Left ventricle myocardium inferior (tissue), 1 donor: ENCODE results near the gene NACC2. TPM values are rescaled to one million over a fixed set of nuclear protein-coding genes. Genes with fewer than 3 reads are reported as not detected.
"Not testable (repeated sequence)": the region's sequence is repeated elsewhere in the genome, so short reads cannot be mapped to it uniquely, and the experiment has no call there.

ENCODE experiments used
- DNase-seq: peaks from one replicate; pipeline ENCODE4 v3.0.0-alpha.2; 2020
- H3K27ac ChIP-seq: fragments of 200-600 bp; replicated peaks from 2 replicates; pipeline ENCODE4 v1.8.0; 2021
- H3K27me3 ChIP-seq: fragments of 200-600 bp; 2 replicates; pipeline ENCODE4 v1.8.0; 2021; ENCODE audit warnings: low read depth
- H3K36me3 ChIP-seq: fragments of 200-600 bp; 2 replicates; pipeline ENCODE4 v1.8.0; 2021
- H3K4me1 ChIP-seq: fragments of 200-600 bp; 2 replicates; pipeline ENCODE4 v1.8.0; 2021
- H3K4me3 ChIP-seq: fragments of 200-600 bp; 2 replicates; pipeline ENCODE4 v1.8.0; 2021; ENCODE audit warnings: mild to moderate bottlenecking, moderate library complexity
- H3K9me3 ChIP-seq: fragments of 200-600 bp; replicated peaks from 2 replicates; pipeline ENCODE4 v1.8.0; 2021
- intact Hi-C: fragments of 100-400 bp; cut with micrococcal nuclease; formaldehyde crosslinking; loops from one replicate; pipeline ENCODE4 v1.11.0; 2022
- total RNA-seq: library from RNA; stranded (reverse); fragmentation: NEBNext Ultra II Directional; extraction: Animal tissue kit (Norgen Biotek cat#: 25700); gene quantifications from one replicate; pipeline ENCODE4 v1.2.1, GENCODE V29; 2021
- TF ChIP-seq, protein P1 (sequence below): fragments of 200-600 bp; IDR thresholded peaks from 2 replicates; pipeline ENCODE4 v1.8.0; 2021; ENCODE audit warnings: antibody characterized with exemption, mild to moderate bottlenecking, borderline replicate concordance
- donor health status: DM: no; HTN: yes; CAD: no; lungs with severe emphysema.

The NACC2 gene
- total RNA-seq, 1 donor from 2014 or later: 29.5 TPM

DNA sequence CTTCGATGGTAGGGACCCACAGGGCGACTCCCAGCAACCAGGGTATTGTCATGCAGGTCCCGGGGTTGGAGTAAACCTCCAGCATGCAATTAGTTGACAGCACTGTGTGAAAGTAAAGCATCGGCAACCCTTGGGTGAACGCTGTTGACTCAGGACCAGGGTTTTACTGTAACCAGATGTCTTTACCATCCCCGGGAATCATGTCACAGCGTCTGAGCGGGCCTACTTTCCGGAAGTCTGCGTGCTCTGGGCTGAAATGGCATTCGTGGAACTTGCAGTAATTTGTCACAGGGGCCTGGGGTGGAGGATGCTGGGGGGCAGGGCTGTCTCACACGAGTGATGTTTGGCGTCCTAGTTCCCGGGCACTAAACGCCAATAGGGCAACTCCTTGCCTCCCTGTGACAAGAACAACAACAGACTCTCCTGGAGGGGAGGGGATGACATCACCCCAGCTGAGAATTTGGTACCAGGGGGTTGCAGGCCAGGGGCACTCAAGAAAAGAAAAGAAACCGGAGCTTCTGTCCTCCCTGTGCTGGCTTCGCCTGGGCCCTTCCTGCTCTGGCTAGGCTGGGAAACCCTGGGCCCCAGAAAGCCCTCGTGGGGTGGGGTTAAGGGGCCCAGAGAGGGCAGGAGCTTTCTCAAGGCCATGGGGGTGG lies 123.8 kb downstream of the NACC2 start:
- H3K4me3 ChIP-seq: no peak overlapping the region
- H3K27me3 ChIP-seq: peaks cover 5% of the 10 kb centered on the region
- intact Hi-C loops: no loop called here
- DNase-seq: no peak
- H3K4me1 ChIP-seq: peaks cover 37% of the 10 kb centered on the region
- no peaks in the 10 kb centered on the region for H3K36me3 ChIP-seq
- no peak overlapping the region for H3K27ac ChIP-seq
- H3K9me3 ChIP-seq: no peaks in the 10 kb centered on the region
- TF ChIP-seq, protein P1, sequence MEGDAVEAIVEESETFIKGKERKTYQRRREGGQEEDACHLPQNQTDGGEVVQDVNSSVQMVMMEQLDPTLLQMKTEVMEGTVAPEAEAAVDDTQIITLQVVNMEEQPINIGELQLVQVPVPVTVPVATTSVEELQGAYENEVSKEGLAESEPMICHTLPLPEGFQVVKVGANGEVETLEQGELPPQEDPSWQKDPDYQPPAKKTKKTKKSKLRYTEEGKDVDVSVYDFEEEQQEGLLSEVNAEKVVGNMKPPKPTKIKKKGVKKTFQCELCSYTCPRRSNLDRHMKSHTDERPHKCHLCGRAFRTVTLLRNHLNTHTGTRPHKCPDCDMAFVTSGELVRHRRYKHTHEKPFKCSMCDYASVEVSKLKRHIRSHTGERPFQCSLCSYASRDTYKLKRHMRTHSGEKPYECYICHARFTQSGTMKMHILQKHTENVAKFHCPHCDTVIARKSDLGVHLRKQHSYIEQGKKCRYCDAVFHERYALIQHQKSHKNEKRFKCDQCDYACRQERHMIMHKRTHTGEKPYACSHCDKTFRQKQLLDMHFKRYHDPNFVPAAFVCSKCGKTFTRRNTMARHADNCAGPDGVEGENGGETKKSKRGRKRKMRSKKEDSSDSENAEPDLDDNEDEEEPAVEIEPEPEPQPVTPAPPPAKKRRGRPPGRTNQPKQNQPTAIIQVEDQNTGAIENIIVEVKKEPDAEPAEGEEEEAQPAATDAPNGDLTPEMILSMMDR: no peak

GRCh38 chr9:135970128-135970815 lies 124.8 kb downstream of the NACC2 start:
- Histone ChIP-seq H3K4me1 (peaks cover 37% of the 10 kb centered on the region), H3K9me3 (no peaks in the 10 kb centered on the region), H3K27me3 (peaks cover 5% of the 10 kb centered on the region), H3K27ac (no peak overlapping the region), H3K36me3 (no peaks in the 10 kb centered on the region), H3K4me3 (no peak overlapping the region)
- no peak for DNase-seq
- intact Hi-C loops: no loop called here
- TF ChIP-seq, protein P1: no peak

- intact Hi-C loops: loop anchor here (5.0 kb wide), 1 partner anchor 153 kb away; no protein-coding TSS in a partner anchor
- peaks cover 5% of the 10 kb centered on the region for H3K27me3 ChIP-seq
- H3K9me3 ChIP-seq: no peaks in the 10 kb centered on the region
- no peaks in the 10 kb centered on the region for H3K36me3 ChIP-seq
- H3K4me3 ChIP-seq: no peak overlapping the region
- peak overlapping the region; percentile 51 for H3K27ac ChIP-seq
- TF ChIP-seq, protein P1: no peak
- peaks cover 37% of the 10 kb centered on the region for H3K4me1 ChIP-seq
- DNase-seq: no peak
Measured at GRCh38 chr9:135969064-135969683, 125.9 kb downstream of the NACC2 start.

GRCh38 chr9:135968601-135969000 lies 126.5 kb downstream of the NACC2 start:
- H3K9me3 ChIP-seq: no peaks in the 10 kb centered on the region
- peaks cover 34% of the 10 kb centered on the region for H3K4me1 ChIP-seq
- DNase-seq: no peak
- intact Hi-C loops: loop anchor here (5.0 kb wide), 1 partner anchor 154 kb away; no protein-coding TSS in a partner anchor
- TF ChIP-seq, protein P1: no peak
- no peaks in the 10 kb centered on the region for H3K36me3 ChIP-seq
- H3K27me3 ChIP-seq: peaks cover 5% of the 10 kb centered on the region
- H3K4me3 ChIP-seq: no peak overlapping the region
- H3K27ac ChIP-seq: peak overlapping the region; percentile 51

- intact Hi-C loops: loop anchor here (5.0 kb wide), 1 partner anchor 154 kb away; no protein-coding TSS in a partner anchor
- Histone ChIP-seq H3K4me1 (peaks cover 28% of the 10 kb centered on the region), H3K9me3 (no peaks in the 10 kb centered on the region), H3K4me3 (no peak overlapping the region), H3K27ac (peak overlapping the region; percentile 51), H3K36me3 (no peaks in the 10 kb centered on the region), H3K27me3 (peaks cover 3% of the 10 kb centered on the region)
- DNase-seq: no peak
- TF ChIP-seq, protein P1: no peak
Measured at GRCh38 chr9:135968083-135968476, 127.0 kb downstream of the NACC2 start.

DNA sequence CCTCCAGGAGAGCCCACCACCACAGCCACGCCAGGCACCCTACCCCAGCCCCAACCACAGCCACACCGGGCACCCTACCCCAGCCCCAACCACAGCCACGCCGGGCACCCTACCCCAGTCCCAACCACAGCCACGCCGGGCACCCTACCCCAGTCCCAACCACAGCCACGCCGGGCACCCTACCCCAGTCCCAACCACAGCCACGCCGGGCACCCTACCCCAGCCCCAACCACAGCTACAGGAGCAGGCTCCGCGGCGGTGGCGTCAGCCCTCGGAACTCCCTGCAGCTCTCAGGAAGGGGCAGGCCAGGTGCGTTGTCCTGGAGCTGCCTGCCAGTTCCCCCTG lies 128.2 kb downstream of the NACC2 start:
- H3K9me3 ChIP-seq, H3K36me3 ChIP-seq, H3K27me3 ChIP-seq, DNase-seq, H3K4me3 ChIP-seq, H3K27ac ChIP-seq: not testable (repeated sequence)
- intact Hi-C loops: loop anchor here (5.0 kb wide), 1 partner anchor 155 kb away; no protein-coding TSS in a partner anchor
- peaks cover 27% of the 10 kb centered on the region for H3K4me1 ChIP-seq
